PC-3 (cell line): ENCODE measurements around the gene EMILIN3. TPM values are rescaled to one million over a fixed set of nuclear protein-coding genes. Genes with fewer than 3 reads are reported as not detected.

Experiments
- ATAC-seq: fragments of 200-7000 bp; cut with Tn5 transposase; 2 replicates; pipeline ENCODE4 v1.9.1; 2020; ENCODE audit warnings: mild to moderate bottlenecking, moderate library complexity
- BruUV-seq: library from RNA; stranded (reverse); fragments of 400-500 nt; replicated peaks from 2 replicates; lab custom pipeline; 2021; lab: Mats Ljungman, UMichigan
- CTCF ChIA-PET: fragments of 300-600 bp; sonication (Branson Sonifier 250); formaldehyde crosslinking; loops from one replicate; lab custom pipeline; 2022; ENCODE audit warnings: antibody characterized with exemption; lab: Charles Lee
- POLR2A ChIA-PET: fragments of 300-600 bp; sonication (Branson Sonifier 250); formaldehyde crosslinking; loops from one replicate; lab custom pipeline; 2022; ENCODE audit warnings: antibody characterized with exemption; ENCODE audit not compliant: unreplicated experiment; lab: Charles Lee
- DNase-seq: peaks from one replicate; pipeline ENCODE4 v3.0.0-alpha.2; 2015
- H2AFZ ChIP-seq: fragments of 300-600 bp; sonication (generic); 2 replicates; pipeline ENCODE4 v1.6.0; 2016; ENCODE audit warnings: antibody characterized with exemption, low read length
- H3F3A ChIP-seq: fragments of 300-600 bp; sonication (generic); one replicate; pipeline ENCODE4 v1.6.0; 2017; ENCODE audit warnings: antibody characterized with exemption, low read length, control low read depth, mild to moderate bottlenecking; ENCODE audit not compliant: unreplicated experiment
- H3K27ac ChIP-seq: fragments of 300-600 bp; sonication (generic); 2 replicates; pipeline ENCODE4 v1.5.1; 2016; ENCODE audit warnings: mild to moderate bottlenecking, low read length
- H3K27me3 ChIP-seq: fragments of 300-600 bp; sonication (generic); 2 replicates; pipeline ENCODE4 v1.6.1; 2016; ENCODE audit warnings: low read length, mixed read lengths
- H3K36me3 ChIP-seq: fragments of 300-600 bp; sonication (generic); 2 replicates; pipeline ENCODE4 v1.6.1; 2016; ENCODE audit warnings: low read depth, mixed run types, low read length, mixed read lengths
- H3K4me1 ChIP-seq: fragments of 300-600 bp; sonication (generic); 2 replicates; pipeline ENCODE4 v1.5.1; 2016; ENCODE audit warnings: low read length; ENCODE audit not compliant: insufficient read depth
- H3K4me2 ChIP-seq: fragments of 300-600 bp; sonication (generic); 2 replicates; pipeline ENCODE4 v1.6.0; 2016; ENCODE audit warnings: low read length
- H3K4me3 ChIP-seq: fragments of 300-600 bp; sonication (generic); 2 replicates; pipeline ENCODE4 v1.5.1; 2016; ENCODE audit warnings: mild to moderate bottlenecking, low read length, mixed read lengths
- H3K79me2 ChIP-seq: fragments of 300-600 bp; sonication (generic); 2 replicates; pipeline ENCODE4 v1.6.1; 2017; ENCODE audit warnings: low read length, mixed read lengths
- H3K9ac ChIP-seq: fragments of 300-600 bp; sonication (generic); 2 replicates; pipeline ENCODE4 v1.6.0; 2016; ENCODE audit warnings: mild to moderate bottlenecking, low read length
- H3K9me2 ChIP-seq: fragments of 300-600 bp; sonication (generic); replicated peaks from 2 replicates; pipeline ENCODE4 v1.6.1; 2016; ENCODE audit warnings: mixed run types, low read length, mixed read lengths
- H3K9me3 ChIP-seq: fragments of 300-600 bp; sonication (generic); 2 replicates; pipeline ENCODE4 v1.6.1; 2016; ENCODE audit warnings: low read length, mixed read lengths
- H4K20me1 ChIP-seq: fragments of 300-600 bp; sonication (generic); 2 replicates; pipeline ENCODE4 v1.6.1; 2016; ENCODE audit warnings: low read length, mixed read lengths
- CTCF ChIP-seq: fragments of 300-600 bp; sonication (generic); conservative IDR thresholded peaks from 2 replicates; pipeline ENCODE4 v1.5.1; 2017; ENCODE audit warnings: antibody characterized with exemption, low read depth, mild to moderate bottlenecking, low read length
- EZH2 ChIP-seq: fragments of 300-600 bp; sonication (generic); IDR thresholded peaks from one replicate; pipeline ENCODE4 v1.6.1; 2017; ENCODE audit warnings: antibody characterized with exemption, mild to moderate bottlenecking, low read length; ENCODE audit not compliant: unreplicated experiment
- EZH2phosphoT487 ChIP-seq: fragments of 300-600 bp; sonication (generic); IDR thresholded peaks from 2 replicates; pipeline ENCODE4 v1.6.1; 2018; ENCODE audit warnings: mild to moderate bottlenecking, antibody characterized with exemption, low read length, borderline replicate concordance
- intact Hi-C: fragments of 100-400 bp; cut with micrococcal nuclease; formaldehyde crosslinking; loops from 2 replicates; pipeline ENCODE4 v1.9.0; 2023
- total RNA-seq: library from RNA; depleted of rRNA; stranded (reverse); fragments of >200 nt; gene quantifications from 2 replicates; pipeline ENCODE4 v1.2.3, GENCODE V29; 2014

Gene EMILIN3
- total RNA-seq, 1 experiment from 2014 or later: not detected

DNA sequence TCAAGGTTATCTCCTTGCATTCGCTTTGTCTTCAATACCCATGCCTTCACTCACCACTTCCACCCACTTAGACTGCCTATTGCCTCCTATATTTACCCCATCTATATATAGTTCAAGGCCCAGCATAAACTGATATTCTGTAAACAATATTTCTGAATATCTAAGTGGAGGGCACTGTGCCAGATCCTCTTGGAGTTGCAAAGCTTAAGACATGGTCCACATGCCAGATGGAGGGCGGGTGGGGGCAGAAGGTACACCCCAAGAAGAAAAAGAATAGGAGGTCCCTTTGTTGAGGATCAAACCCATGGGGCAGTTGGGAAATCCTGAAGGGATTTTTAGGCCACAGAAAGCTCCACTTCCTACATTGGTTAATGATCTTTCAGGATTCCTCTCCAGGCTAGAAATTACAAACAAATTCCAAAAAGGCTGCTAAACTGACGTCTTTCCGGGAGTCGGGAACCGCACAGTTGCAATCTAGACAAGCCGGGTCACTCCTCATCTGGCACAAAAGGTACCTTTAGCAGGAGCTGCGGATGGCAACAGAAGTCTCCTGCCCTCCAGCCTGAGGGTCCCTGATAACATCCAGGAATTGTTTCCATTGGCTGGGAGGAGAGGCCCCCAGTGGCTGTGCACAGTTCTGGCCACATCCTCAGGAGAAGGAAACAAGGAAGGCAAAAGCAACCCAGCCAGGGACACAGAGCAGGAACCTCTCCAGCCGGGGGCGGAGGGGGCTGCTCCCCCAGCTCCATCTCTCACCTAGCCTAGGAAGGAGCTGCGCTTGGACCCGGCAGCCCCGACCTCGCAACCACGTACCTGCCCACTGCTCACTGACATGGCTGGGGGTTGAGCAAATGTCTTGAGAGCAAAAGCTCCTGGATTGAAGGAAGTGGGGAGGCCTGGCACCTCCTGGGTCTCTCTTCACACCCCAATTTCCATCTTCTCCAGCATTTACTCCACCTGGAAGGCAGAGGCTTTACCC, 31.9 kb downstream of the EMILIN3 start:
- Histone ChIP-seq H3K4me2 (no peak overlapping the region), H3K9ac (no peak overlapping the region), H3K27ac (no peak overlapping the region), H4K20me1 (no peaks in the 10 kb centered on the region), H3K9me3 (no peaks in the 10 kb centered on the region), H3K4me3 (no peak overlapping the region), H3K36me3 (no peaks in the 10 kb centered on the region), H3F3A (no peaks in the 10 kb centered on the region), H3K79me2 (no peaks in the 10 kb centered on the region), H3K9me2 (no peaks in the 10 kb centered on the region), H2AFZ (no peak overlapping the region), H3K4me1 (peaks cover 11% of the 10 kb centered on the region), H3K27me3 (no peaks in the 10 kb centered on the region)
- intact Hi-C loops: no loop called here
- BruUV-seq: no TSS peak
- no peak for DNase-seq
- ATAC-seq: no peak
- ChIA-PET POLR2A (no interaction called here), CTCF (no interaction called here)
- no peak for TF ChIP-seq EZH2
- no peak for TF ChIP-seq EZH2phosphoT487
- no peak for TF ChIP-seq CTCF

DNA sequence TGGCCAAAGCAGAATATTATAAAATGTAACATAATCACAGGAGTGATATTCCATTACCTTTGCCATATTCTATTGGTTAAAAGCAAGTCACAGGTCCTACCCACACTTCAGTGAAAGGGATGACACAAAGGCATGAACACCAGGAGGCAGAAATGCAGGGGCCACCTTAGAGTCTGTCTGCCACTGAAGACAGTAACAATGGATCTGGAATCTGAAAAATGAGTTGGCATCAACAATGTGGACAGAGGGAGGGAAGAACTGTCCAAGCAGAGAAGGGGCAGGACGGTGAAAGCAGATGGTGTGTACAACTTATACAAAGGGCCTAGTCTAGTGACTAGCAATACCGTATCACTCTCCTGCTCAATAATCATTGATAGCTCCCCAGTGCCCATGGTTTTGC, 32.6 kb downstream of the EMILIN3 start:
- Histone ChIP-seq H3K27ac (no peak overlapping the region), H3F3A (no peaks in the 10 kb centered on the region), H3K9ac (no peak overlapping the region), H4K20me1 (no peaks in the 10 kb centered on the region), H3K9me3 (no peaks in the 10 kb centered on the region), H3K4me1 (peaks cover 10% of the 10 kb centered on the region), H3K4me2 (no peak overlapping the region), H3K79me2 (no peaks in the 10 kb centered on the region), H3K4me3 (no peak overlapping the region), H3K9me2 (no peaks in the 10 kb centered on the region), H2AFZ (no peak overlapping the region), H3K36me3 (no peaks in the 10 kb centered on the region), H3K27me3 (no peaks in the 10 kb centered on the region)
- TF ChIP-seq EZH2phosphoT487: no peak
- TF ChIP-seq EZH2: no peak
- TF ChIP-seq CTCF: no peak
- POLR2A ChIA-PET: no interaction called here
- CTCF ChIA-PET: no interaction called here
- intact Hi-C loops: no loop called here
- DNase-seq: no peak
- no TSS peak for BruUV-seq
- ATAC-seq: no peak

DNA sequence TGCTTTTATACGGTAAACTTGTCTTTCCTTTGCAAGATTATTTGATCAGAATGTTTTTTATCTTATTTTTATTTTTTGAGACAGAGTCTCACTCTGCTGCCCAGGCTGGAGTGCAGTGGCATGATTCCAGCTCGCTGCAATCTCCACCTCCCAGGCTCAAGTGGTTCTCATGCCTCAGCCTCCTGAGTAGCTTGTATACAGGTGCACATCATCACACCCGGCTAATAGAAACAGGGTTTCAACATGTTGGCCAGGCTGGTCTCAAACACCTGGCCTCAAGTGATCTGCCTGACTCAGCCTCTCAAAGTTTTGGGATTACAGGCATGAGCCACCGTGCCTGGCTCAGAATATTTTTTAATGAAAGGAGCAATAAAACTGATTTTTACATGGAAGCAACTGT, 34.9 kb downstream of the EMILIN3 start:
- H3K9ac ChIP-seq: no peak overlapping the region
- ChIA-PET POLR2A (no interaction called here), CTCF (no interaction called here)
- no peak for DNase-seq
- no TSS peak for BruUV-seq
- no peak overlapping the region for H3K27ac ChIP-seq
- no peaks in the 10 kb centered on the region for H4K20me1 ChIP-seq
- H3K4me3 ChIP-seq: no peak overlapping the region
- no peaks in the 10 kb centered on the region for H3K36me3 ChIP-seq
- intact Hi-C loops: no loop called here
- no peak for ATAC-seq
- H3K4me1 ChIP-seq: peaks cover 16% of the 10 kb centered on the region
- no peaks in the 10 kb centered on the region for H3K79me2 ChIP-seq
- no peaks in the 10 kb centered on the region for H3F3A ChIP-seq
- no peaks in the 10 kb centered on the region for H3K9me3 ChIP-seq
- H3K4me2 ChIP-seq: no peak overlapping the region
- H3K9me2 ChIP-seq: no peaks in the 10 kb centered on the region
- no peak overlapping the region for H2AFZ ChIP-seq
- H3K27me3 ChIP-seq: no peaks in the 10 kb centered on the region
- TF ChIP-seq CTCF (no peak), EZH2phosphoT487 (no peak), EZH2 (no peak)
